Ovary (tissue), 9 donors: ENCODE results near the gene KCNJ3. TPM values are rescaled to one million over a fixed set of nuclear protein-coding genes. Genes with fewer than 3 reads are reported as not detected.

ENCODE experiments used
- DNase-seq, 5 donors: peaks; one replicate each; pipeline ENCODE4 v3.0.0-alpha.2; 2019 to 2020
- H3K27ac ChIP-seq, 2 donors: fragments of 200-600 bp; one replicate each; pipeline versions ENCODE4 v1.5.1 to v1.8.0; 2019 to 2022
- H3K27me3 ChIP-seq: fragments of 200-600 bp; one replicate; pipeline ENCODE4 v1.8.0; 2022
- H3K36me3 ChIP-seq: fragments of 200-600 bp; sonication (generic); one replicate; pipeline ENCODE4 v1.5.1; 2019
- H3K4me1 ChIP-seq: one replicate; pipeline ENCODE4 v1.8.1; 2013; ENCODE audit warnings: mild to moderate bottlenecking, moderate library complexity; ENCODE audit not compliant: insufficient read depth
- H3K4me3 ChIP-seq: fragments of 200-600 bp; sonication (generic); one replicate; pipeline ENCODE4 v1.5.1; 2017
- H3K9me3 ChIP-seq, 2 donors: fragments of 200-600 bp in 1 of 2; sonication (generic) in 1 of 2; one replicate each; pipeline versions ENCODE4 v1.5.1 to v1.8.1; 2013 to 2019; ENCODE audit warnings: mild to moderate bottlenecking in 1 of 2, moderate library complexity in 1 of 2
- CTCF ChIP-seq, 3 donors: fragments of 450-650 bp in 2 of 3; fragments of 200-600 bp in 1 of 3; IDR thresholded peaks; one replicate each; pipeline versions ENCODE4 v1.5.1 to v1.8.0; 2016 to 2022; ENCODE audit warnings: antibody characterized with exemption in 3 of 3, mild to moderate bottlenecking in 1 of 3
- EP300 ChIP-seq: sonication (generic); formaldehyde crosslinking; IDR thresholded peaks from one replicate; pipeline ENCODE4 v1.6.1; 2017; ENCODE audit warnings: antibody characterized with exemption
- POLR2A ChIP-seq: fragments of 450-650 bp; IDR thresholded peaks from one replicate; pipeline ENCODE4 v1.6.1; 2017; ENCODE audit warnings: antibody characterized with exemption, mild to moderate bottlenecking, moderate library complexity
- WGBS, 3 donors: extraction: QIAGEN DNeasy Blood & Tissue Kit in 1 of 3; methylation state at CpG; one replicate each; pipeline versions ENCODE4 v1.1.5 to v1.1.7; 2013 to 2017; 5-methylcytosine and 5-hydroxymethylcytosine counted together
- intact Hi-C, 4 donors: fragments of 100-400 bp; cut with DNase I; formaldehyde crosslinking; loops; one replicate each; pipeline versions ENCODE4 v1.11.0 to v1.15.1; 2022 to 2023
- polyA plus RNA-seq, 2 donors: library from polyadenylated mRNA; stranded (reverse); fragments of 200-250 nt in 1 of 2; fragments of 350-450 nt in 1 of 2; fragmentation: Illumina TruSeq in 1 of 2; extraction: RNeasy Lipid Tissue Mini Kit (QIAGEN cat#74804) in 1 of 2; gene quantifications; one replicate each; pipeline ENCODE4 v1.2.3, GENCODE V29; 2013 to 2014
- total RNA-seq, 7 donors: library from RNA; depleted of rRNA in 2 of 7; stranded (reverse); fragments of >200 nt in 2 of 7; fragmentation: NEBNext Ultra II Directional in 3 of 7; extraction: Animal tissue kit (Norgen Biotek cat#: 25700) in 3 of 7; gene quantifications; one replicate each; pipeline versions ENCODE4 v1.1.0 to v1.2.4, GENCODE V29; 2016 to 2023
- donor health status: DM: no; HTN: no; CAD: no; lungs with moderate emphysema.
- donor health status: DM: no; HTN: no; CAD: no.
- donor health status: Bipolar disorder and iron deficiency.
- donor health status: DM: yes; HTN: yes; CAD: no.
- donor health status: DM: no; HTN: no; CAD: no.
- donor health status: DM: yes; HTN: yes; CAD: no.

KCNJ3 gene
- total and polyA plus RNA-seq, 9 donors, result under 0.01 to 1.4 (median 0.32) TPM; not detected in 3

GRCh38 chr2:154697418-154698252 is 860 bp upstream of the KCNJ3 start:
- Histone ChIP-seq H3K36me3 (no peaks in the 10 kb centered on the region), H3K27ac (no peak overlapping the region), H3K27me3 (no peaks in the 10 kb centered on the region), H3K4me1 (peaks cover 6% of the 10 kb centered on the region), H3K9me3 (no peaks in the 10 kb centered on the region), H3K4me3 (peak overlapping the region; percentile 28)
- WGBS, 3 donors, result 0 to 1% (median 0%) methylated on average over 36 to 69 of the region's 69 CpGs
- intact Hi-C loops, result no loop called here
- DNase-seq, result peak in 2 of 5 donors; percentile 11 to 15
- TF ChIP-seq CTCF (IDR thresholded peaks at IDR 0.05), result no peak
- no peak for TF ChIP-seq POLR2A
- TF ChIP-seq EP300, result no peak

- Histone ChIP-seq H3K4me3 (no peak overlapping the region), H3K27me3 (no peaks in the 10 kb centered on the region), H3K36me3 (no peaks in the 10 kb centered on the region), H3K9me3 (no peaks in the 10 kb centered on the region), H3K27ac (no peak overlapping the region), H3K4me1 (peaks cover 6% of the 10 kb centered on the region)
- intact Hi-C loops, result no loop called here
- WGBS, 3 donors, result 10 to 12% (median 10%) methylated on average over 60 of the region's 60 CpGs
- no peak for DNase-seq
- TF ChIP-seq EP300 (no peak), POLR2A (no peak), CTCF (IDR thresholded peaks at IDR 0.05) (no peak)
Observed at GRCh38 chr2:154698721-154699574, 453 bp downstream of the KCNJ3 start.

GRCh38 chr2:154699575-154699930 is 1.1 kb downstream of the KCNJ3 start:
- 44 to 59% (median 45%) methylated on average over 10 of the region's 10 CpGs for WGBS, 3 donors
- Histone ChIP-seq H3K36me3 (no peaks in the 10 kb centered on the region), H3K4me1 (peaks cover 6% of the 10 kb centered on the region), H3K9me3 (no peaks in the 10 kb centered on the region), H3K27ac (no peak overlapping the region), H3K27me3 (no peaks in the 10 kb centered on the region), H3K4me3 (no peak overlapping the region)
- intact Hi-C loops, result no loop called here
- TF ChIP-seq EP300, result no peak
- no peak for TF ChIP-seq POLR2A
- TF ChIP-seq CTCF (IDR thresholded peaks at IDR 0.05), result no peak
- DNase-seq, result no peak

- H3K4me3 ChIP-seq, result no peak overlapping the region
- 57 to 61% (median 59%) methylated on average over 4 of the region's 4 CpGs for WGBS, 3 donors
- no peaks in the 10 kb centered on the region for H3K9me3 ChIP-seq
- TF ChIP-seq EP300, result no peak
- no peak for TF ChIP-seq CTCF (IDR thresholded peaks at IDR 0.05)
- no peak for TF ChIP-seq POLR2A
- no peak overlapping the region for H3K27ac ChIP-seq
- H3K36me3 ChIP-seq, result no peaks in the 10 kb centered on the region
- DNase-seq, result no peak
- H3K4me1 ChIP-seq, result peaks cover 6% of the 10 kb centered on the region
- intact Hi-C loops, result no loop called here
- H3K27me3 ChIP-seq, result no peaks in the 10 kb centered on the region
Observed at GRCh38 chr2:154700136-154700535, 1.6 kb downstream of the KCNJ3 start.
